ENCODE measurements around the gene DAO. TPM values are rescaled to one million over a fixed set of nuclear protein-coding genes. Genes with fewer than 3 reads are reported as not detected.

DAO gene
- total and polyA plus RNA-seq, 12 donors: not detected

GRCh38 chr12:108852674-108853309 is 27.1 kb upstream of the DAO start:
- Histone ChIP-seq H3K36me3 (replicated peaks in 1 of 2) (peaks cover 0 to 28% of the 10 kb centered on the region in 2 donors), H3K27ac (peak overlapping the region in 3 of 5 donors; percentile 73 to 91 (median 76)), H3K4me1 (replicated peaks in 1 of 2) (peaks cover 27 to 62% of the 10 kb centered on the region in 2 donors), H3K4me3 (no peak overlapping the region), H3K27me3 (no peaks in the 10 kb centered on the region), H3K9me3 (replicated peaks in 1 of 3) (no peaks in the 10 kb centered on the region)
- no peak for DNase-seq
- TF ChIP-seq CTCF (IDR thresholded peaks at IDR 0.05) (no peak), POLR2A (IDR thresholded peaks at IDR 0.05) (no peak)
- 71 to 79% (median 78%) methylated on average over 16 of the region's 16 CpGs for WGBS, 4 donors
- intact Hi-C loops (cut with DNase I): no loop called here

GRCh38 chr12:108853426-108853825 is 26.5 kb upstream of the DAO start:
- WGBS, 4 donors: 89 to 94% (median 91%) methylated on average over 10 of the region's 10 CpGs
- Histone ChIP-seq H3K36me3 (replicated peaks in 1 of 2) (peaks cover 0 to 21% of the 10 kb centered on the region in 2 donors), H3K9me3 (replicated peaks in 1 of 3) (no peaks in the 10 kb centered on the region), H3K27ac (peak overlapping the region in 3 of 5 donors; percentile 76 to 100 (median 91)), H3K27me3 (no peaks in the 10 kb centered on the region), H3K4me3 (no peak overlapping the region), H3K4me1 (replicated peaks in 1 of 2) (peaks cover 33 to 68% of the 10 kb centered on the region in 2 donors)
- DNase-seq: peak in 1 of 7 donors; percentile 27
- no peak for TF ChIP-seq CTCF (IDR thresholded peaks at IDR 0.05)
- TF ChIP-seq POLR2A (IDR thresholded peaks at IDR 0.05): no peak
- intact Hi-C loops (cut with DNase I): no loop called here

- intact Hi-C loops (cut with DNase I): no loop called here
- H3K27me3 ChIP-seq: no peaks in the 10 kb centered on the region
- H3K4me3 ChIP-seq: no peak overlapping the region
- H3K27ac ChIP-seq: peak overlapping the region; percentile 31 to 100 (median 80)
- H3K9me3 ChIP-seq (replicated peaks in 1 of 3): no peaks in the 10 kb centered on the region
- peak in 5 of 7 donors; percentile 65 to 78 (median 73) for DNase-seq
- WGBS, 4 donors: 63 to 100% (median 74%) methylated on average over 1 of the region's 1 CpG
- H3K4me1 ChIP-seq (replicated peaks in 1 of 2): peaks cover 34 to 72% of the 10 kb centered on the region in 2 donors
- TF ChIP-seq POLR2A (IDR thresholded peaks at IDR 0.05) (no peak), CTCF (IDR thresholded peaks at IDR 0.05) (peak in 4 of 6 experiments; percentile 35 to 43 (median 39))
- peaks cover 0 to 15% of the 10 kb centered on the region in 2 donors for H3K36me3 ChIP-seq (replicated peaks in 1 of 2)
Measured at GRCh38 chr12:108853981-108854446, 25.9 kb upstream of the DAO start.

GRCh38 chr12:108854451-108855283 is 25.2 kb upstream of the DAO start:
- intact Hi-C loops (cut with DNase I): no loop called here
- TF ChIP-seq CTCF (IDR thresholded peaks at IDR 0.05): no peak
- TF ChIP-seq POLR2A (IDR thresholded peaks at IDR 0.05): peak in 1 of 2 donors; percentile 59
- DNase-seq: peak in 6 of 7 donors; percentile 65 to 82 (median 68)

More at GRCh38 chr12:108854451-108855283, 25.2 kb upstream of the DAO start:
- H3K27me3 ChIP-seq: no peaks in the 10 kb centered on the region
- H3K27ac ChIP-seq: peak overlapping the region; percentile 76 to 100 (median 91)
- 42 to 45% (median 42%) methylated on average over 12 to 13 of the region's 13 CpGs for WGBS, 4 donors
- H3K4me3 ChIP-seq: no peak overlapping the region
- H3K4me1 ChIP-seq (replicated peaks in 1 of 2): peaks cover 30 to 67% of the 10 kb centered on the region in 2 donors
- peaks cover 0 to 11% of the 10 kb centered on the region in 2 donors for H3K36me3 ChIP-seq (replicated peaks in 1 of 2)
- H3K9me3 ChIP-seq (replicated peaks in 1 of 3): no peaks in the 10 kb centered on the region
